ENCODE measurements around the gene DLG3. TPM values are rescaled to one million over a fixed set of nuclear protein-coding genes. Genes with fewer than 3 reads are reported as not detected.

DLG3 gene
- polyA plus RNA-seq, 2 of the 4 experiments (the other 2 are of a cell fraction) = 3.2 to 12.8 TPM

GRCh38 chrX:70497026-70497425 is 52.4 kb downstream of the DLG3 start:
- CTCF ChIA-PET = no interaction called here
- H3K9me3 ChIP-seq = no peaks in the 10 kb centered on the region
- 93% methylated on average over 3 of the region's 3 CpGs for WGBS (ENCODE audit: missing lambda C conversion rate)
- DNase-seq (ENCODE audit: low read depth in 1 of 2, low spot score in 1 of 2) (no peak), FAIRE-seq (no peak), ATAC-seq (no peak)
- no peak overlapping the region for H3K4me3 ChIP-seq
- no peak overlapping the region for H3K27ac ChIP-seq
- POLR2A ChIA-PET = no interaction called here
- TF ChIP-seq RCOR1 (IDR thresholded peaks at IDR 0.05; ENCODE audit: low read depth, low read length) = no peak
- TF ChIP-seq SMC3 (IDR thresholded peaks at IDR 0.05) = no peak
- no peak for TF ChIP-seq RFX5 (IDR thresholded peaks at IDR 0.05)
- TF ChIP-seq TP53 (CRISPR knock-in tag; IDR thresholded peaks at IDR 0.05) = no peak
- no peak for TF ChIP-seq EHF (CRISPR knock-in tag; IDR thresholded peaks at IDR 0.05)
- no peak for TF ChIP-seq MYC (IDR thresholded peaks at IDR 0.05; ENCODE audit: borderline replicate concordance, low read length)
- TF ChIP-seq JUNB (IDR thresholded peaks at IDR 0.05) = no peak
- TF ChIP-seq, protein P1, sequence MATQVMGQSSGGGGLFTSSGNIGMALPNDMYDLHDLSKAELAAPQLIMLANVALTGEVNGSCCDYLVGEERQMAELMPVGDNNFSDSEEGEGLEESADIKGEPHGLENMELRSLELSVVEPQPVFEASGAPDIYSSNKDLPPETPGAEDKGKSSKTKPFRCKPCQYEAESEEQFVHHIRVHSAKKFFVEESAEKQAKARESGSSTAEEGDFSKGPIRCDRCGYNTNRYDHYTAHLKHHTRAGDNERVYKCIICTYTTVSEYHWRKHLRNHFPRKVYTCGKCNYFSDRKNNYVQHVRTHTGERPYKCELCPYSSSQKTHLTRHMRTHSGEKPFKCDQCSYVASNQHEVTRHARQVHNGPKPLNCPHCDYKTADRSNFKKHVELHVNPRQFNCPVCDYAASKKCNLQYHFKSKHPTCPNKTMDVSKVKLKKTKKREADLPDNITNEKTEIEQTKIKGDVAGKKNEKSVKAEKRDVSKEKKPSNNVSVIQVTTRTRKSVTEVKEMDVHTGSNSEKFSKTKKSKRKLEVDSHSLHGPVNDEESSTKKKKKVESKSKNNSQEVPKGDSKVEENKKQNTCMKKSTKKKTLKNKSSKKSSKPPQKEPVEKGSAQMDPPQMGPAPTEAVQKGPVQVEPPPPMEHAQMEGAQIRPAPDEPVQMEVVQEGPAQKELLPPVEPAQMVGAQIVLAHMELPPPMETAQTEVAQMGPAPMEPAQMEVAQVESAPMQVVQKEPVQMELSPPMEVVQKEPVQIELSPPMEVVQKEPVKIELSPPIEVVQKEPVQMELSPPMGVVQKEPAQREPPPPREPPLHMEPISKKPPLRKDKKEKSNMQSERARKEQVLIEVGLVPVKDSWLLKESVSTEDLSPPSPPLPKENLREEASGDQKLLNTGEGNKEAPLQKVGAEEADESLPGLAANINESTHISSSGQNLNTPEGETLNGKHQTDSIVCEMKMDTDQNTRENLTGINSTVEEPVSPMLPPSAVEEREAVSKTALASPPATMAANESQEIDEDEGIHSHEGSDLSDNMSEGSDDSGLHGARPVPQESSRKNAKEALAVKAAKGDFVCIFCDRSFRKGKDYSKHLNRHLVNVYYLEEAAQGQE (IDR thresholded peaks at IDR 0.05) = no peak
- TF ChIP-seq ZFP36 (IDR thresholded peaks at IDR 0.05; ENCODE audit: borderline replicate concordance, partially characterized antibody) = no peak
- TF ChIP-seq GATA3 (IDR thresholded peaks at IDR 0.05; ENCODE audit: borderline replicate concordance) = no peak
- no peak for TF ChIP-seq NFE2L2 (conservative IDR thresholded peaks at IDR 0.05; ENCODE audit: low read length)
- TF ChIP-seq POLR2A (IDR thresholded peaks at IDR 0.05; ENCODE audit: low read length) = no peak
- TF ChIP-seq, protein P2, sequence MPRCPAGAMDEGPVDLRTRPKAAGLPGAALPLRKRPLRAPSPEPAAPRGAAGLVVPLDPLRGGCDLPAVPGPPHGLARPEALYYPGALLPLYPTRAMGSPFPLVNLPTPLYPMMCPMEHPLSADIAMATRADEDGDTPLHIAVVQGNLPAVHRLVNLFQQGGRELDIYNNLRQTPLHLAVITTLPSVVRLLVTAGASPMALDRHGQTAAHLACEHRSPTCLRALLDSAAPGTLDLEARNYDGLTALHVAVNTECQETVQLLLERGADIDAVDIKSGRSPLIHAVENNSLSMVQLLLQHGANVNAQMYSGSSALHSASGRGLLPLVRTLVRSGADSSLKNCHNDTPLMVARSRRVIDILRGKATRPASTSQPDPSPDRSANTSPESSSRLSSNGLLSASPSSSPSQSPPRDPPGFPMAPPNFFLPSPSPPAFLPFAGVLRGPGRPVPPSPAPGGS (IDR thresholded peaks at IDR 0.05) = no peak
- TF ChIP-seq RARB (CRISPR knock-in tag; IDR thresholded peaks at IDR 0.05) = no peak
- no peak for TF ChIP-seq USF2 (IDR thresholded peaks at IDR 0.05)
- TF ChIP-seq FOSL2 (IDR thresholded peaks at IDR 0.05) = no peak
- no peak for TF ChIP-seq FOSL2 (CRISPR knock-in tag; IDR thresholded peaks at IDR 0.05)
- no peak for TF ChIP-seq MAFK (IDR thresholded peaks at IDR 0.05; ENCODE audit: partially characterized antibody)
- no peak for TF ChIP-seq EP300 (IDR thresholded peaks at IDR 0.05)
- H3K4me2 ChIP-seq = no peak overlapping the region
- H3K4me1 ChIP-seq = 0 out of 3 replicates have a peak, but pooled peaks cover 4% of the 10 kb centered on the region

GRCh38 chrX:70498129-70498528 is 53.5 kb downstream of the DLG3 start:
- no peak for DNase-seq (ENCODE audit: low read depth in 1 of 2, low spot score in 1 of 2)
- TF ChIP-seq FOXS1 (CRISPR knock-in tag; IDR thresholded peaks at IDR 0.05) (no peak), MAFK (IDR thresholded peaks at IDR 0.05; ENCODE audit: partially characterized antibody) (no peak), HEYL (CRISPR knock-in tag; IDR thresholded peaks at IDR 0.05) (no peak), TP53 (CRISPR knock-in tag; IDR thresholded peaks at IDR 0.05) (no peak), NFE2L2 (conservative IDR thresholded peaks at IDR 0.05; ENCODE audit: low read length) (no peak), HOXB5 (CRISPR knock-in tag; IDR thresholded peaks at IDR 0.05) (no peak), POLR2AphosphoS2 (conservative IDR thresholded peaks at IDR 0.05; ENCODE audit: low read length) (no peak), JUNB (IDR thresholded peaks at IDR 0.05) (no peak), EHF (CRISPR knock-in tag; IDR thresholded peaks at IDR 0.05) (no peak), NR3C1 (IDR thresholded peaks at IDR 0.05) (no peak), SREBF2 (IDR thresholded peaks at IDR 0.05) (no peak), EP300 (IDR thresholded peaks at IDR 0.05) (no peak), CHD4 (IDR thresholded peaks at IDR 0.05; ENCODE audit: borderline replicate concordance) (no peak), FOSB (CRISPR knock-in tag; IDR thresholded peaks at IDR 0.05) (no peak), RCOR1 (IDR thresholded peaks at IDR 0.05; ENCODE audit: low read depth, low read length) (no peak), CTCF (IDR thresholded peaks at IDR 0.05) (no peak), RARB (CRISPR knock-in tag; IDR thresholded peaks at IDR 0.05) (no peak)
- H3K4me1 ChIP-seq = 0 out of 3 replicates have a peak, but pooled peaks cover 4% of the 10 kb centered on the region
- ChIA-PET CTCF (no interaction called here), POLR2A (no interaction called here)
- H3K4me2 ChIP-seq = no peak overlapping the region
- H3K9me3 ChIP-seq = no peaks in the 10 kb centered on the region
- H3K4me3 ChIP-seq = no peak overlapping the region
- ATAC-seq = no peak
- no peak overlapping the region for H3K27ac ChIP-seq
- 100% methylated on average over 2 of the region's 2 CpGs for WGBS (ENCODE audit: missing lambda C conversion rate)
- FAIRE-seq = no peak
